GM12873 (cell line): ENCODE measurements around the gene CLEC16A.

Source experiments
- TF ChIP-seq, protein P1 (sequence below): IDR thresholded peaks from 2 replicates; pipeline ENCODE4 v1.5.1; 2012; ENCODE audit warnings: low read depth, mild to moderate bottlenecking, moderate library complexity, low read length, control low read depth; ENCODE audit not compliant: insufficient read depth; ENCODE audit errors: missing control alignments

CLEC16A gene

DNA sequence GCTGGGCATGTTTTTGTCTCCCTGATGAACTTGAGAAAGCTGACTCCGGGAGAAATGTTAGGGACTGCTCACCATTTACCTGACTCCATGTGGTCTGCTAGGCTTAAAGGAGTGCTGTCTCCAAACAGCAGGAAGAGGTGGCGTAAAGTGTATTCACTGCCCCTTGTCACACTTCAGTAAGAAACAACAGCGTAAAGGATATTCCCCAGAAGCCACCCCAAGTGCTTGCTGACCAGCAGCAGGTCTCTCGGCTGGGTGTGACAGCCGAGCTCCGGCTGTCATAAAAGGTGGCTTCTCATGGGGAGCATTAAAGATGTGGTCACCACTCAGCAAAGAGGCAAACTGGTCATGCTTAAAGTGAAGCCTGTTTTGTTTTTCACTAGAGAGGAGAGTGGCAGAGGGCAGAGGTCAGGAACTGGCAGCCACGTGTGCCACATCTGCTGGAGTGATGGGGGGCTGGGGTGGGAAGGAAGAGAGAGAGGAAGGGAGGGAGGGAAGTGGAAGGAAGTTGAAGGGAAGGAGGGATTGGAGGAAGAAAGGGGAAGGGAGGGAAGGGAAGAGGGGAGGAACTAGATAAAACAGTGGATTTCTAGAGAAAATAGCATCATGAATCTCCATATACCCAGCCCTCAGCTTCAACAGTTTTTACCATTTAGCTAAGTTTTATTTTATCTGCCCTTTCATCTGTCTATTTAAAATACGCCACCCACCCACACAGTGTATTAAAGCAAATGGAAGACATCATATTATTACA, 119.3 kb downstream of the CLEC16A start:
- TF ChIP-seq, protein P1, sequence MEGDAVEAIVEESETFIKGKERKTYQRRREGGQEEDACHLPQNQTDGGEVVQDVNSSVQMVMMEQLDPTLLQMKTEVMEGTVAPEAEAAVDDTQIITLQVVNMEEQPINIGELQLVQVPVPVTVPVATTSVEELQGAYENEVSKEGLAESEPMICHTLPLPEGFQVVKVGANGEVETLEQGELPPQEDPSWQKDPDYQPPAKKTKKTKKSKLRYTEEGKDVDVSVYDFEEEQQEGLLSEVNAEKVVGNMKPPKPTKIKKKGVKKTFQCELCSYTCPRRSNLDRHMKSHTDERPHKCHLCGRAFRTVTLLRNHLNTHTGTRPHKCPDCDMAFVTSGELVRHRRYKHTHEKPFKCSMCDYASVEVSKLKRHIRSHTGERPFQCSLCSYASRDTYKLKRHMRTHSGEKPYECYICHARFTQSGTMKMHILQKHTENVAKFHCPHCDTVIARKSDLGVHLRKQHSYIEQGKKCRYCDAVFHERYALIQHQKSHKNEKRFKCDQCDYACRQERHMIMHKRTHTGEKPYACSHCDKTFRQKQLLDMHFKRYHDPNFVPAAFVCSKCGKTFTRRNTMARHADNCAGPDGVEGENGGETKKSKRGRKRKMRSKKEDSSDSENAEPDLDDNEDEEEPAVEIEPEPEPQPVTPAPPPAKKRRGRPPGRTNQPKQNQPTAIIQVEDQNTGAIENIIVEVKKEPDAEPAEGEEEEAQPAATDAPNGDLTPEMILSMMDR: no peak

DNA sequence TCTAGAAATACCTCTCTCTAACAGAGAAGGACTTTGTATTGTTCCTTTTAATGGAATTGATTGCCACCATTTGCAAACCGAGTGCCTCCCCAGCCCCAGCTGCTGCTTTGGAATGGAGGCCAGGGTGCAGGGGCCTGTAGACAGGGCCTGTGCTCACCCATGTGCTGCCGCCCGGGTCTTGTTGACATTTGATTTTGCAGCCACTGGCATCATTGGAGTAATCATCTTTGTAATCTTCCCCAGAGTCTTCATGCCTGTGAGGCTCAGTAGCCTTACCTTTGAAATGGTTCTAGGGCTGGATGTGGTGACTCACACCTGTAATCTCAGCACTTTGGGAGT, 119.8 kb downstream of the CLEC16A start:
- TF ChIP-seq, protein P1: no peak

DNA sequence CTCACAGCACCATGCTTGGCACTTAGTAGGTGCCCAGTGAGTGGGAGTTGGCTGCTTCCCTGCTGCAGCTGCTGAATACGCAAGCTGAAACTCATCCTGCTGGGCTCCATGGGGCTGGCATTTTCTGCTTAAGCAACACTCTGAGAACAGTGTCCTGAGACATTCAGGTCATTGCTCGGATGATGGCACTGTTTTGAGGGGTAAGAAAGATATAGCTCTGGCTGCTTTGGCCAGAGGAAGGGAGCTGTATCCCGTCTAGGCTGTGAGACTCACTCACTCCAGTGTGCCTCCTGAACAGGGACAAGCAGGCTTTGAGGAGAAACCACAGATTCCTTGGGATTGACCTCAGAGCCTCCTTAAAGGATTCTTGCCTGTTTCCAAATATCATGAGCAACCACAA, 120.5 kb downstream of the CLEC16A start:
- TF ChIP-seq, protein P1: no peak

DNA sequence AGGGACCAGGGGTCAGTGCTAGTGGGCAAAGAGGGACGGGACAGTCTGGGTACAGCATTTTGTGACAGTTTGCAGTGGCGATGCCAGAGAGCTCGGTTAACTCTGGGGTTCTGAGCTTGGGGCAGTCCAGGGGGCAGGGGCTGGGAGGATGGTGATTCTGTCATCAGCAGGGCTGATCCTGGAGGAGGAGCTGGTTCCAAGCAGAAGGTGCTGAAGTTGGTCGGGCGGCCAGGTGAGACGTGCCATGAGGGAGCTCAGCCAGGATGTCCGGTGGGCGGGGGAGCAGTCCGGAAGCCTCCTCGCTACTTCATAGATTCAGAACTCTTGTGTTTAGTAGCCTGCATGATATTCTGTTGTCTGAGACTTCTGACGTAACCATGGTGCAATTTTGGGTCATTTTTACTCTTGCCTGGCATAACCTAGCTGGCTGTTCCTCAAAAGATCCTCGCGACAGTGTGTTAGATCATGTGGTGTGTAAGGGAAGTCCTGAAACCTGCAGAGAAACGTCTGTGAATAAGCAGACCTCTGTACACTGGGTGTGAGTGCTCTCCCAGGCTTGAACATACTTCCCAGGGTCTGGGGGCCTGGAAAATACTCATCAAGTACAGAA, 122.0 kb downstream of the CLEC16A start:
- TF ChIP-seq, protein P1: no peak

DNA sequence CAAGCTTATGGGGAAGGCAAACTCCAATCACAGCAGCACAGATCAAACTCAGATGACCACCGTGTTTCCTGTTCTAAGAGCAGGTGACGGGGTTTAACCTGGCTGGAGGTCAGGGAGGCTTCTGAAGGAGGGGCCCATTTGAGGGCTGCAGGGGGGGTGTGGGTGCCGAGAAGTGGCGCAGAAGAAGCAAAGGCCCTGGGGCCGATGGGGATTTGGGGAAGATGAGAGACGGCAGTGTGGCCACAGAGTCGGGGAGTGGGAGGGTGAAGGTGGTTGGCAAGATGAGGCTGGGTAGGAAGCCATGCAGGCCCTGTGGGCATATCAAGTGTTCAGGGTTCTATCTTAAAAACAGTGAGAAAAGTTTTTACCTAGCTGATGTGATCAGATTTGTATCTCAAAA, 122.9 kb downstream of the CLEC16A start:
- TF ChIP-seq, protein P1: no peak

DNA sequence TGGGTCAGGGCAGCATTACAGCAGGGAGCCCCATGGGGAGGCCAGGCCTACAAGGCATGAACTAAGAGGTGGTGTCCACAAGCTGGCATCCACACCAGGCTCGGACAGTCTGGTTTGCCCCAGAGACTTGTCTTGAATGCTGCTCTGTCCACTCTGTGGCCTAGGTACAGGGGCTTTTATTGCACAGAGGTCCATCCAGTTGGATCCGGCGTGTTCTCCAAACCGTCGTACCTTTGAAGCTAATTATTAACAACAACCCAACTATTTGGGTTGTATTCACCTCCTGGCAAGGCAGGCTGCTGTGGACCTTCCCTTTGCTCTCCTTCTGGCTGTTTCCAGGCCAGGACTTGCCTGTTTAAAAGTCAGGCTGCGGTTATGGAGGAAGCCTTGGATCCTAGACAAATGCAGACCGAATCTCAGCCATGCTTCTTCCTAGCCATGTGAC, 123.4 kb downstream of the CLEC16A start:
- TF ChIP-seq, protein P1: no peak

DNA sequence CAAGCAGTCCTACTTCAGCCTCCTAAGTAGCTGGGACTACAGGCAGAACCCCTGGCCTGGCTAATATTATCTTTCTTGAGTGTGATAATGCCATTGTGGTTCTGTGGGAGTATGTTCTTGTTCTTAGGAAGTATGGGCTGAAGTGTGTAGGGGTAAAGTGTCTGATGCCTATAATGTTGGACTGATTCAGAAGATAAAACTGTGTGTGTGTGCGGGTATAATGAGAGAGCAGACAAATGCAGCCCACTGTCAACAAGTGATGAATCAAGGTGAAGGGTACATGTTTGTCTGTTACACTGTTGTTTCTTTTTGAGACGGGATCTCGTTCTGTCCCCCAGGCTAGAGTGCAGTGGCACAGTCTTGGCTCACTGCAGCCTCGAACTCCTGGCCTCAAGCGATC, 127.5 kb downstream of the CLEC16A start:
- TF ChIP-seq, protein P1: no peak
